SHP77 treated with DMSO at 0.1 percent for 48 hours (cell line): Measurements from ENCODE around the gene INPP5F.

Source experiments
- DNase-seq: peaks from one replicate; lab custom pipeline; 2025; lab: John Stamatoyannopoulos, UW

INPP5F gene, protein sequence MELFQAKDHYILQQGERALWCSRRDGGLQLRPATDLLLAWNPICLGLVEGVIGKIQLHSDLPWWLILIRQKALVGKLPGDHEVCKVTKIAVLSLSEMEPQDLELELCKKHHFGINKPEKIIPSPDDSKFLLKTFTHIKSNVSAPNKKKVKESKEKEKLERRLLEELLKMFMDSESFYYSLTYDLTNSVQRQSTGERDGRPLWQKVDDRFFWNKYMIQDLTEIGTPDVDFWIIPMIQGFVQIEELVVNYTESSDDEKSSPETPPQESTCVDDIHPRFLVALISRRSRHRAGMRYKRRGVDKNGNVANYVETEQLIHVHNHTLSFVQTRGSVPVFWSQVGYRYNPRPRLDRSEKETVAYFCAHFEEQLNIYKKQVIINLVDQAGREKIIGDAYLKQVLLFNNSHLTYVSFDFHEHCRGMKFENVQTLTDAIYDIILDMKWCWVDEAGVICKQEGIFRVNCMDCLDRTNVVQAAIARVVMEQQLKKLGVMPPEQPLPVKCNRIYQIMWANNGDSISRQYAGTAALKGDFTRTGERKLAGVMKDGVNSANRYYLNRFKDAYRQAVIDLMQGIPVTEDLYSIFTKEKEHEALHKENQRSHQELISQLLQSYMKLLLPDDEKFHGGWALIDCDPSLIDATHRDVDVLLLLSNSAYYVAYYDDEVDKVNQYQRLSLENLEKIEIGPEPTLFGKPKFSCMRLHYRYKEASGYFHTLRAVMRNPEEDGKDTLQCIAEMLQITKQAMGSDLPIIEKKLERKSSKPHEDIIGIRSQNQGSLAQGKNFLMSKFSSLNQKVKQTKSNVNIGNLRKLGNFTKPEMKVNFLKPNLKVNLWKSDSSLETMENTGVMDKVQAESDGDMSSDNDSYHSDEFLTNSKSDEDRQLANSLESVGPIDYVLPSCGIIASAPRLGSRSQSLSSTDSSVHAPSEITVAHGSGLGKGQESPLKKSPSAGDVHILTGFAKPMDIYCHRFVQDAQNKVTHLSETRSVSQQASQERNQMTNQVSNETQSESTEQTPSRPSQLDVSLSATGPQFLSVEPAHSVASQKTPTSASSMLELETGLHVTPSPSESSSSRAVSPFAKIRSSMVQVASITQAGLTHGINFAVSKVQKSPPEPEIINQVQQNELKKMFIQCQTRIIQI

DNA sequence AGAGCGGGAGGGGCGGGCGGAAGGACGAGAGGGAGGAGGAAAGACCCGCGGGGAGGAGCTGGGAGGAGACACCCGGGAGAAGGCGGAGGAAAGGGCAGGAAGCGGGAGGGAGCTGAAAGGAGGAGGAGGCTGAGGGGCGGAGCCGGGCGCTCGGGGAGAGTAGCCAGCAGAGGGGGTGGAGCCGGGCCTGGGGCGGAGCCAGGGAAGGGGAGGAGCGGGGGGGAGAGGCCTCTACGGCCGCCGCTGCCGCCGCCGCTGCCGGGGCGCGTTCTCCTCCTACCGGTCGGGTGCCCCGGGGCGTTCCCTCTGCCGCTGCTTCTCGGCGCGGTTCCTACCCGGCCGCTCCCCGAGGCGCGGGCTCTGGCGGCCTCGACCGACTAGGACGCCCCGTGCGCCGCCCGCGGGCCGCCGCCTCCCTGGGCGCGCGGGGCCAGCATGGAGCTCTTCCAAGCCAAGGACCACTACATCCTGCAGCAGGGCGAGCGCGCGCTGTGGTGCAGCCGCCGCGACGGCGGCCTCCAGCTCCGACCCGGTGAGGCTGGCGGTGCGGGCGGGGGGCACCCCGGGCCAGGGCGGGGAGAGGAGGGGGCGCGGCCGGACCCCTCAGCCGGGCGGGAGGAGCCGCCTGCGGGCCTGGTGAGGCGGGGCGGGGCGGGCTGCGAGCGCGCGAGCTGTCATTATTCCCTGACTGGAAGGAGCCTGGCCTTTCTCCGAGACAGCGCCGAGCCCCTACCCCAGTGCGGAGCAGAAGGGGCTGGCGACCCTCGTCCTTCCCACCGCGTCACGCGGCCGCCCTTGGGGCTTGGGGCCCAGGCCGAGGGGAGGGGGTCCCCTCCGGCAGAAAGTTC lies at the start of gene INPP5F:
Gene INPP5F, plus strand, starts transcription at position 223 of the 848 bp plus-strand sequence. Its CDS starts 213 bp downstream, at position 436.
- peak; percentile 89 for DNase-seq

DNA sequence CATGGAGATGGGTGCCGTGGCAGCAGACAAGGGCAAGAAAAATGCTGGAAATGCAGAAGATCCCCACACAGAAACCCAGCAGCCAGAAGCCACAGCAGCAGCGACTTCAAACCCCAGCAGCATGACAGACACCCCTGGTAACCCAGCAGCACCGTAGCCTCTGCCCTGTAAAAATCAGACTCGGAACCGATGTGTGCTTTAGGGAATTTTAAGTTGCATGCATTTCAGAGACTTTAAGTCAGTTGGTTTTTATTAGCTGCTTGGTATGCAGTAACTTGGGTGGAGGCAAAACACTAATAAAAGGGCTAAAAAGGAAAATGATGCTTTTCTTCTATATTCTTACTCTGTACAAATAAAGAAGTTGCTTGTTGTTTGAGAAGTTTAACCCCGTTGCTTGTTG lies 48.7 kb upstream of the INPP5F start:
- no peak for DNase-seq

DNA sequence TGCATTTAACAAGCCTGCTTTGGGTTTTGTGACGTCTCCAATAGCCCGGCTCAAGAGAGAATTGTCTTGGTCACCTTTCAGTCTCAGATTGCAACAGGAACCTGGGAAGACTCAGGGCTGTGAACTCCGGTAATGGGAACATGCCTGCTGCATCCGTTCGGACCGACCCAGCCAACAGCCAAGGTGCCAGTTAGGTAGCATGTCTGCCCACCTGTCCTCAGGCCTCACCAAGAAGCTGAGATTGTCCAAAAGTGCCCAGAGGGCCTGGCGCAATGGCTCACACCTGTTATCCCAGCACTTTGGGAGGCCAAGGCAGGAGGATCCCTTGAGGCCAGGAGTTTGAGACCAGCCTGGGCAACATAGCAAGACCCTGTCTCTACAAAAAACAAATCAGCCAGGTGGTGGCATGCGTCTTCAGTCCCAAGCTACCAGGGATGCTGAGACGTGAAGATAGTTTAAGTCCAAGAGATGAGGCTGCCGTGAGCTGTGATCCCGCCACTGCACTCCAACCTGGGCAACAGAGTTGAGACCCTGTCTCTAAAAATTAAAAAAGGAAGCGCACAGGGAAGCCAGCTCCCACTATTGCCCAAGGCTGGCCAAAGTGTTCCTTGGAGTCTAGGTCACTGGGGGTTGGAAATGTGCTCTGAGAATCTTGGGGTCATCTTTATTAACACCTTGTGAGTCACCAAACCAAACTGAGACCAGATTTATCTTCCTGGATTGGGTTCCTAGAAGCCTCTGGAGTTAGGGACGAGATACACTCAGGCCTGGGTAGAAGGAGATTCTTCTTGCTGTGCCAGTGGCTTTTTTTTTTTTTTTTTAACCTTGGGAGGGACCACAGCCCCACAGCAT lies 47.7 kb upstream of the INPP5F start:
- DNase-seq = no peak

DNA sequence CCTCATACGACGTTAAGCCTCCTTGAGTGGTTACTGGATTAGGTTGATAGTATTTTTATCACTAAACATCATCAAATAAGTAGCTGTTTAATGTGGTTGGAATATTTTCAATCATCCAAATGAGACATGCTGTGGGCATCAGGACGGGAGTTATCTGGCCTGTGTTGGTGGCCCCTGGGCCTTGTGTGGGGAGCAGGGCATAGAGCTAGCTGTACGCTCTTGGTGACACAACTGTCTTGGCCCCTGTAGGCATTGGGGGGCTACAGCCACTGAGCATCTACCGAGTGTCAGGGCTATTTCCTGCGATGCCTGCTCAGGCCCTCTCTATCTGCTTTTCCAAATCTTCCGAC lies 46.4 kb upstream of the INPP5F start:
- no peak for DNase-seq

DNA sequence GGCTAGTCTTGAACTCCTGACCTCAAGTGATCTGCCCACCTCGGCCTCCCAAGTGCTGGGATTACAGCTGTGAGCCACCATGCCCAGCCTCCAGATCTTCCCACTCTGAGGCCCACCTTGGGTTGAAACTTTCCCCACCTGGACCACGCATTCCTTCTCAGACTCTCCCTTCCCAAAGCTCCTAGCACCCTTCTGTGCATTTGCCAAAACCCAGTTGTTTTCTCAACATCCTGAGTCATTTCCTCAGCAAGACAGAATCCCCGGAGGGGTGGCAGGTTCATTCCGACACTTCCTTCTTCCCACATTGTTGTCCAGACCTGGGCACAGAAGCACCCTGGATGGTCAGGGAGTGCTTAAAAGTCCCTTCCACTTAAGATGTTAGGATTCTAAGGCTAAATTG lies 45.8 kb upstream of the INPP5F start:
- DNase-seq = no peak

DNA sequence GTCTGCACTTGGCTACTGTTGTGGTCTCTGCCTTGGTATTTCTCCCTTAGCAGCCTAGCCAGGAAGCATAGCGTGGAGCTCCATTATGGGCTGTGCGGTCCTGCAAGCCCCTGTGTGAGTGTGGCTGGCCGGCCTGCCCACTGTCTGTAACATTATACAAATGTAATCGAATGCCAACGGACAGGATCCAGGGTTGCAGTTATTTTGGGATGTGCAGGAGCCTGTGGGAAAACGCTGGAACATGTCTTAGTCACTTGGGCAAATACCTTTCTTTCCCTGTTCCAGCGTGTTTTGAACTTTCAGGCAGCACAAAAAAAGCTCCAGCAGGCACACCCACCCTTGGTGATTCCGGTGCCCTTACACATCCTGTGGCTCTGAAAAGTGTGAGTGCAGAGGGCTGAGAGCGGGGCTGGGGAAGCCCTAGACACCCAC lies 45.2 kb upstream of the INPP5F start:
- no peak for DNase-seq

DNA sequence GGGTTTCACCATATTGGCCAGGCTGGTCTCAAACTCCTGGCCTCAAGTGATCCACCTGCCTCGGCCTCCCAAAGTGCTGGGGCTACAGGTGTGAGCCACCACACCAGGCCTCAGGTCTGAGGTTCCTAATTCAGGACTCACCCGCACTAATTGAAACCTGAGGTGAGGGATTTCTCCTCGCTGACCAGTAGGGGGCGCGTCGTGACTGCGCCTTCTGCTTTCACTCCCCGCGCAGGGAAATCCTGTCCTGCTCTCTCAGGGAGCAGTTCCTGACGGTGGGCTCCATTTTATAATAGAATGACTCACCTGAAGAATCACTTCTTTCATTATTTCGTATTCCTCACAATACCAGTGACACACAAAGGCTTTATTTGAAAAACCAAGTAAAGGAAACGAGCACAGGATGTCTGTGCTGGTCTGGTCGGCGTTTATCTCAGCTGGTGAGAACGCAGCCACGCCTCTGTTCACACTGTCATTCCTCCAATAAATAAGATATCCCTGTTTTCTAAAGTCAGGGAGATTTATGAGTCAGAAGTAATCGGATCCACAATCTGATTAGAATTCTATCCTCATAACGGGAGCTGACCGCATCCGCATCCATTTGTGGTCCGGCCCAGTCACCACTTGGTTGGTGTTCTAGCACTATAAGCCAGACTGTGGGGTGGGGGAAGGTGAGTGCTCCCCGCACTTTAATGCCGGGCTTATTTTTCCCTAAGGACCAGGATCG lies 39.2 kb upstream of the INPP5F start:
- no peak for DNase-seq

DNA sequence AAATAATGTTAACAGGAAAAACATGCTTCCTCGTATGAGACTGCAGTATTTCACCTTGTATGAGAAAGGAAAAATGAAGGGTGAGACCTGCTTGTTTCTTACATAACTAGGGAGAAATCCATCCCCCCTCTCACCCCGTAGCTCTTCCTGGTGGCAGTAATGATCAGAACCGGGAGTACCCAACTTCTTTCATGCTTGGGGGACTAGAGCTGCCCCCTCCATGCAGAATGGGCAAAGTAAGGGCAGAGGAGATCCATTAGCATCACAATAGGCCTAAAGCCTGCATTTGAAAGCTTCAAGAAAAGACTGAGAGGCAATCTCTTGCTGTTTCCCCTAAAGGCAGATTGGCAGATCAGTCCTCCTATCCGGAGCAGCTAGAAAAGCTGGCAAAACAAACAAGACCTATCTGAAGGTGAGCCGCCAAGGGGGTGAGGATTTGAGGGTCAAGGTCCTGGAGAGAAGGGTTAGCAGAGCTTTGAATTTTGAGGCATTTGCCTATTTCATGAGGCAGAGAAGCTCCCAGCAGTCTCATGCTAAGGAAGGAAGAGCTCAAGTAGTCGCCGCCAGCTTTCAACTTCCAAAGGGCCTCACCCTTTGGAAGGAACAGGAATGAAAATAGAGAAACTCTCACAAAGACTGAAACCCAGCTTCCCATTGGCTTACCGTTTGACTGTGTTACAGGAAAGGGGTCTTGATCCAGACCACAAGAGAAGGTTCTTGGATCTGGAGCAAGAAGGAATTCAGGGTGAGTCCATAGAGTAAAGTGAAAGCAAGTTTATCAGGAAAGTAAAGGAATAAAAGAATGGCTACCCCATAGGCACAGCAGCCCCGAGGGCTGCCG lies 38.4 kb upstream of the INPP5F start:
- DNase-seq = no peak

DNA sequence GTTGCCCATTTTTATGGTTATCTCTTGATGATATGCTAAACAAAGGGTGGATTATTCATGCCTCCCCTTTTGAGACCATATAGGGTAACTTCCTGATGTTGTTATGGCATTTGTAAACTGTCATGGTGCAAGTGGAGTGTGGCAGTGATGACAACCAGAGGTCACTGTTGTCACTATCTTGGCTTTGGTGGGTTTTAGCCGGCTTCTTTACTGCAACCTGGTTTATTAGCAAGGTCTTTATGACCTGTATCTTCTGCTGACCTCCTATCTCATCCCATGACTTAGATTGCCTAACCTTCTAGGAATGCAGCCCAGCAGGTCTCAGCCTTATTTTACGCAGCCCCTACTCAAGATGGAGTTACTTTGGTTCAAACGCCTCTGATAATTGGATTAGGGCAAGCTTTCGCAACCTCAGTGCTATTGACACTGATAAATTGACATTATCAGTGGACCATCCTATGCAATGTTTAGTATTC lies 37.8 kb upstream of the INPP5F start:
- DNase-seq = no peak

DNA sequence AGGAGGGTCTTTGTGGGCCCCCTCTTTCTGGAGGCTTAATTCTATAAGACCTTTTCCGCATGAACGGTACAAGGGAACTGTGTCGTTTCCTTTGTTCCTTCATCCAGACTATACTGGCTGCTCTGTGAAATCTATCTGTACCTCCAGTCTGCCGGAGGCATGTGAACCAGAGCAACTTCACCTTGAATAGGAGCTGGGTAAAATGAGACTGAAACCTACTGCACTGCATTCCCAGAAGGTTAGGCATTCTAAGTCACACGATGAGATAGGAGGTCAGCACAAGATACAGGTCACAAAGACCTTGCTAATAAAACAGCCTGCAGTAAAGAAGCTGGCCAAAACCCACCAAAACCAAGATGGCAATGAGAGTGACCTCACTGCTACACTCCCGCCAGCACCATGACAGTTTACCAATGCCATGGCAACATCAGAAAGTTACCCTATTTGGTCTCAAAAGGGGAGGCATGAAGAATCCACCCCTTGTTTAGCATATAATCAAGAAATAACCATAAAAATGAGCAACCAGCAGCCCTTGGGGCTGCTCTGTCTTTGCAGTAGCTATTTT lies 36.8 kb upstream of the INPP5F start:
- no peak for DNase-seq

DNA sequence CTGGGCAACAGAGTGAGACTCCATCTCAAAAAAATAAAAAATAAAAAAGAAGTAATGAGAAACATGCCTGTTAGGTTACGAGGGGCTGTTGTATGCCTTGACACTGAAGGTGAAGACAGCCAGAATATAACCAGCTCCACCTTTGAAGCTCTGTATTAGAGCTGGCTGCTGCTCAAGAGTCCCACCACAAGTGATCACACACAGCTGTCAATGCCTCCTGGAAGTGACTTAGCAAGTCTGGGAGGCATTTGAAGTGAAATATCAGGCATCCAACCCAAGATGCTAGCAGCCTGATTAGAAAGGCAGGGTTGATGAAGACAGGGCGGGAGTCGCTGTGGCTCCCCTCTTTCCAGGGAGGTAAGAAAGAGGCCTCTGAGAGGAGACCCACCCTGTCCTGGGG lies 34.1 kb upstream of the INPP5F start:
- no peak for DNase-seq

DNA sequence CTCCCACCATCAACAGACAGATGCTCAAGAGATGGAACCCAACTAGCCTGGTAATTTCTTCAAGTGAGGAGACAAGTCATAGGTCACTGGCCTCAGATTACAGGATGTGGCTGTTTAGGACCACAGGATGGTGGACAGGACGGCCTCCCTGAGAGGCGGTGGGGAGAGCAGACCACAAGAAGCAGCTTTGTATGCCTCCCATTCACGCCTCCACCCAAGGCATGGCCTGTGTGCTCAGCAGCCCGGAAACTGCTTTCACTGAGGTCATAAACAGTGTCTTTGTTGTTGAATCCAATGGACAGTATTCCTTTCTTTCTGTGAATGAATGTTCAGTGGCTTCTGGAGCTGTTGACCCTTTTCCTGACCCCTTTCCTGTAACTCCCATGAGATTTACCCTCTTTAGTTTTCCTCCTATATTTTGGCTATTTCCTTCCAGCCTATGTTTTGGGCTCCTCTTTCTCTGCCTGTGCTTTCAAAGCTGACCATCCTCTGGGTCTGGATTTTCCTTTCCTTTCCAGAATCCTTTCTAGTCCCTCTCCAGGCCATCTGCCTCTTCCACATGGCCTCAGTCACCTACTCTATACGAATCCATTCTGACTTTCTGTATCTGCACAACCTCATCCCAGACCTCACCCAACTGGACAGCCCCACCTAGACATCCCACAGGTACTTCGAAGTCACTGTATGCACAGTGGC lies 32.4 kb upstream of the INPP5F start:
- DNase-seq = no peak

DNA sequence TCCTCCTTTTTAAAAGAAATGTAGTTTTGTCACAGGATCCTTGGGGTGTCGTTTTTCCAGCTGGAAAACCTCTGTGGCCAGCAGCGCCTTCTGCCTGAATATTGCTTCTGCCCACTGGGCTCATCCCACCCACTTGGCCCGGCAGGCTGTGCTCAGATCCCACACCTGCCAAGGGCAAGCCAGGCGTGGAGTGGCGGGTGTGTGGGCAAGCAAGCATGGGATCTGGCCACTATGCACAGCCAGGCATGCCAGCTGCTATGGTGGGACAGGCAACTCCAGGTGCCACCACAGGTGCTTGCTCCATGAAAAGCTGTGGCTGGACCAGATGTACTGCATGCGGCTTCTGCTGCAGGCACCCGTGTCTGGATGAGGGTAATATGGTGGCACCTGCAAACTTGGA lies 31.2 kb upstream of the INPP5F start:
- DNase-seq = no peak

DNA sequence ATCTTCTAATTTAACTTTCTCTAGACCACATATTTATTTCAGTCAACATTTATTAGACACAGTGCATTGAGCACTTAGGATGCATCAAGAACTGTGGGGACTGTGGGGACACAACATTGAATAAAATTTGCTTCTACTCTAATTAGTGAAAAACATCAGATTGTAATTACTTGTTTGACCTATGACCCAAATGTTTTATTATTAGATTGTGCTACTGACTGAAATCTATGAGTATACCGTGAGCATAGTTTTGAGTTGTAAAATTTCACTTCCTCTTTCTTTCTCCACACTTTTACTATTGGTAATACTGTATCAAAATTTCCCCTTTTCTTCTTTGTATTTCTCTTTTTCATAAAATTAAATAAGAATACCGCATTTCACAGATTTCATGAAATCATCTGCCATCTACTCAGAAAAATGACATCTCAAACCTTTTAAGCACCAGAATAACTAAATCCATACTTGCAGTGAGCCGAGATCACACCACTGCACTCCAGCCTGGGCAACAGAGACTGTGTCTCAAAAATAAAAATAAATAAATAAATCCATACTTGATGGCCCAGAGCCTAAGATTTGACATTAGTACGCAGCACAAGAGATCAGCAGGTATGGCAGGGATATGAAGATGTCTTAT lies 25.4 kb upstream of the INPP5F start:
- no peak for DNase-seq

DNA sequence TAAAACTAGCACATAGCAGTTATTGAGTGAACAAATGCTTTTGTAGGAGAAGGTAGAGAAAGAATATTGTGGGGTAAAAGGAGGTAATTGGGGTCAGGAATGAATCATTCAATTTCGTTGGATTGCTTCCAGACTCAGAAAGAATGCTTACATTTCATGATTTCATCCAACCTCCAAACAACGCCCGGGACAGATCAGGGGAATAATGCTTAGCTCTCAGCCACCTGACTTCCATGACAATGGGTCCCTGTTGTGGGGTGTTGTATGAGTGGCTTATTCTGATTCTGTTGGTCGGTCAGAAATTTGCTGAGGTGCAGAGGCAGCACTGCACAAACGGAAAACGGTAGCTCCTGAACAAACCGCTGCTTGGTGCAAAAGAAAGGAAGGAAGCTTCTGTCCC lies 24.0 kb upstream of the INPP5F start:
- no peak for DNase-seq

DNA sequence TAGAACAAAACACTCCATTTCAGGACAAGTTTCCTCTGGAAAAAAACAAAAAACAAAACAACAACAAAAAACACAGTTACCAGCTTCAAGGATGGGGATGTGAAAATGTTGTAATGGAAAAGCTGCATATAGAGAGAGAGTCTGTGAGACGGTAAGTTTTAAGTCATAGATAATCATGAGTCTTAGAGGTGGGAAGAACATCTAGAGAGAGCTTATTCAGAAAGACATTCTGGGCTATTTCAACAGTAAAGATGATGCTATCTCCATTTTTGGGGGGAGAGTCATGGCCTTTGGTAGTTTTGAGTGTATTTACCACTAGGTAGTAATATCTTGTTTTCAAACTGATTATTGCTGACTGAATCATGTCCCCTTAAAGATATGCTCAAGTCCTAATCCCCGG lies 23.3 kb upstream of the INPP5F start:
- DNase-seq = no peak

DNA sequence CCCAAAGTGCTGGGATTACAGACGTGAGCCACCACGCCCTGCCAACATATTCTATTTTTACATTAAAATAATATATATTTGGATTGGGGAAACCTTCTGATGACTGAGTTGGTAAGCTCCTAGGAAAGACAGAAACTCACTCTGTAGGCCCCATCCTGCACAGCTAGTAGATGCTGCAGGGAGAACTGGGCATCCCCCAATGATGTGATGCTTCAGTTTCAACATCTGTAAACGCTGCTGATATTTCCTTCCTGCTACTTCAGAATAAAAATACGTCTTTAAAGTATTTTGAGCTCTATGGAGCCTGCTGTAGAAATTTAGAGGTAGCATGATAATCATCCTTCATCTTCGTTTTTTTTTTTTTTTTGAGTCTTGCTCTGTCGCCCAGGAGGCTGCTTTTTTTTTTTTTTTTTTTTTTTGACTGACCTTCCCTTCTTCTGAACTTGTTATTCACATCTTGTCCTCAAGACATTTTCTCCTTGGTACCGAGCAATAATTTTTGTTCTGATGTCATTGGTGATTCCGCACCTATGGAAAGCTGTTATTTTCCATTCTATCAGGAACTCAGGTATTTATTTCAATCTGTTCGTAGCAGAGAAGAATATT lies 21.8 kb upstream of the INPP5F start:
- no peak for DNase-seq
